HG03175 (cell line): ENCODE data around the gene CENPP.
A peak's percentile ranks its signal among the peaks of the same experiment; 100 is the strongest.

Experiments used
- ATAC-seq: cut with Tn5 transposase; IDR thresholded peaks from one replicate; pipeline ENCODE4 v1.9.1; 2021; ENCODE audit warnings: mild to moderate bottlenecking, moderate library complexity; ENCODE audit not compliant: unreplicated experiment

Gene CENPP

GRCh38 chr9:92325269-92325990, at the start of gene CENPP, which contains the start of gene NOL8:
CENPP (plus strand) TSS chr9:92325953.
NOL8 (minus strand) TSS chr9:92325350; CDS start chr9:92324161, 1,189 bp downstream.
- ATAC-seq: peak; percentile 95

GRCh38 chr9:92276331-92277032, 49.3 kb upstream of the CENPP start:
- no peak for ATAC-seq

DNA sequence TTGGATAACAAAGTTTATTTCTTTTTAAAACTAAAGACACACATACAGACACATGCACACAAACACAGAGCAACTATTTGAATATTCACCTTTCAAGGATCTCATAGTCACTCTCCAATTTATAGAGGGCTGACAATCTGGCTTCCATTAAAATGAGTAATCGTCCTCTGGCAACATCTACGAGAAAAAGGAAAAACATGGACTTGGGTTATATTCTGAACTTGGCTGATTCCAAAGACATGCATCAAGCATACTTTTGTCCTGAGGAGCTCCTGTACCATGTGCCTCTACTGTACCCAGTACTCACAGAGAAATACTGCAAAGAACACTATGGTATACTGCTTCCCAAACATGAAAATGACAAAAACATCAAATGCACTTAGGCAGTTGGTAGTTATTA, 47.6 kb upstream of the CENPP start:
- no peak for ATAC-seq

GRCh38 chr9:92279302-92279701, 46.5 kb upstream of the CENPP start:
- ATAC-seq: no peak

GRCh38 chr9:92289708-92290390, 35.9 kb upstream of the CENPP start:
- no peak for ATAC-seq

DNA sequence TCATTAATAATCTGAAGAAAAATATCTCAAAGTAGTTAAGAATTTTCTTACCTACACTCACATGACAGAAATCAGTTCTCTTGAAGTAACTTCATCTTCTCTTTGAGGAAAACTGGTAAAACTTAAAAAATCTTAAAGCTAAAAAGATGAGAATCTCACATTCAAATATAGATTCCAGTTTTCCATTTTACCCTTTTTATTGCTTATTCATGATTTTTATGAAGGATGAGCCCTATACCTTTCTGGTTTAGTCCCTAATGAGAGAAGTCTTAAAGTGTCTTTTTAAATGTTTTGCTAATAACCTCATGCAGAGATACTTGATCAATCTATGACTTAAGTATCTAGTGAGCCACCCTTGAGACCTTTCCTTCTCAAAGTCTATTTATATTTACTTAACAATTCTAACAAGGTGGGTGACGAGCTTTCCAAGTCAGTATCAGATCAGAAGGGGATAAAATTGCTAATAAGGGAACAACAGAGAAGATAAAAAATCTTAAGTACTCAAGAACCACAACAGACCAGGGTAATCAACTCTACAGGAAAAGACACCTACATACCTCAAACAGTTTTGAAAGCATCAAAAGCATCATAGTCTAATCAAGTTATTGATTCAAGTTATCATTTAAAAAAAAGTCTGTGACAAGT, 34.8 kb upstream of the CENPP start:
- no peak for ATAC-seq

DNA sequence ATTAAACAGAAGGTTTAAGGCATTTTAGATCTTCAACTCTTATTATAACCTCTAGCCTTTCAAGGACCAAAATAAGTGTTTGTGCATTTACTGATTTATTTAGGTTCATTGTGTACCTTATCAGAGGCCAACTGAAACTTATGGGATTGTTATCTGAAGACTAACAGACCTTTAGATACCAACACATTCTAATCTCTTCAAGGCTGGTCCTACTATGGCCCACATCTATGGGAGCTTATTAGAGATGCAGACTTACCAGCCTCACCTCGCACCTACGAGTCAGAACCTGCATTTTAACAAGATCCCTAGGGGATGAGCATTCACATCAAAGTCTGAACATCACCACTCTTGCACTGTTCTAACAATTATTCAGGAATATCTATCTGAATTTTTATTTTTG, 34.2 kb upstream of the CENPP start:
- ATAC-seq: no peak

DNA sequence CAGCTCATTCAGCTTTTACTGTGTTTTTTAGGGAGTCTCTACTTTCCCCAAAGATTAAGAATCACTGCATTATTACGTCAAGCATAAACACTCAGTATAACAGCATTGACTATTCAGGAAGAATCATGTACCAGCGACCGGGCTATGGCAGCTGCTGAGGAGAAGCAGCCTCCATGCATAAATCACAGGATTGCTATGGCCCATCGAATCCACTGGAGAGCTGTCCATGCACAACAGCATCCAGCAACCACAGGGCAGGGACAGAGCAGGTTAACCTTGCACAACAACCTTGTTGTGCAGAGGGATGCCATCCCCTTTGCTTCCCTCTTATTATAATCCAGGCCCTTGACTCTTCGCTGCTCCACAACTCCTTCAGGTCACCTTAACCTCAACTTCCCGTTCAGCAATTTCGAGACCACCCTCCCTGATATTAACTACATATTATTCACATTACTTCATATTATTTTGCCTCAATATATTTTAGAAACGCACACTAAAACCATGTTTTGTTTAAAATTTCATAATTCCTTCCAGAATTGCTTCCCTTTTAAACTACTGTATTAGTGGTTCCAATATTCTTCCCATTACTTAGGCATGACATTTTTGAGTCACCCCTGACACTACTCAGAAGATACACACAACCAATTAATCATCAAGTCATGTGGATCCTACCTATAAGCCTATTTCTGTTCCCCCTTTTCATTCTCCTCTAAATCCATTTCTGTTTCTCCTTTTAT, 33.2 kb upstream of the CENPP start:
- no peak for ATAC-seq

GRCh38 chr9:92293075-92293354, 32.7 kb upstream of the CENPP start:
- no peak for ATAC-seq

- ATAC-seq: peak; percentile 97
Observed at GRCh38 chr9:92293452-92294296, 32.1 kb upstream of the CENPP start, which contains the start of gene IARS1. IARS1 (minus strand) TSS chr9:92293697; CDS start chr9:92289419, 4,278 bp downstream.

DNA sequence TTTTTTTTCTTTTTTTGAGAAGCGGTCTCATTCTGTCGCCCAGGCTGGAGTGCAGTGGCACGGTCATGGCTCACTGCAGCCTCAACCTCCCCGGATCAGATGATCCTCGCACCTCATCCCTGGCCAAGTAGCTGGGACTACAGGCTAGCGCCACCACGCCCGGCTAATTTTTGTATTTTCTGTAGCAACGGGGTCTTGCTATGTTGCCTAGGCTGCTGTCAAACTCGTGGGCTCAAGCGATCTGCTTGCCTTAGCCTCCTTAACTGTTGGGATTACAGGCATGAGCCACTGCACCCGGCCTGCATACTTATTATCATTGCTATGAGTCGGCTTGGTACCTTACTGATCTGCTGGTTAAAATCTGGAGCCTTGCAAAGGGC, 31.5 kb upstream of the CENPP start:
- no peak for ATAC-seq

DNA sequence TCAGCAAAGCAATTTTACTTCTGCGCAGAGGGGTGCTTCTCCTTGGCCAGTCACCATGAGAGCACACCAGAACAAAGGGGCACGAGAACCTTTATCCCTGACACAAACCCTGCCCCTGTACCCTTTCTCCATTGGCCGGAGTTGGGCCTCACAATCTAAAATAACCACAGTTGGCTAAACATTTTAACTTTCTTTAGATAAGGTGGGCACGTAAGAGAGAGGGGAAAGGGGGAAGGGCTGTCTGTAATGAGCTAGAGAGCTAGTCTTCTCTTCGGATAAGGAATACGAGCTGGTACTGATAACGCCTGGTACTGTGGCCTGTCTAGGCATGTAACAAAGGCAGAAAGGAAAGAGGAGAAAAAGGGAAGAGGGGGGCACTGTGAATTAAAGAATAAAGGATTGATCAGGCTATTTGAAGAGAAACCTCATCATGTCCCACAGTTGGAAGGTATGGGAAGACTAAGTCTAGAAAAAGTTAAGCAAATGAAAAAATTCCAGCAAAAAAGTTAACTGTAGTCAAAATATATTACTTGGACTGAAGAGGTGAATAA, 30.4 kb upstream of the CENPP start:
- no peak for ATAC-seq

DNA sequence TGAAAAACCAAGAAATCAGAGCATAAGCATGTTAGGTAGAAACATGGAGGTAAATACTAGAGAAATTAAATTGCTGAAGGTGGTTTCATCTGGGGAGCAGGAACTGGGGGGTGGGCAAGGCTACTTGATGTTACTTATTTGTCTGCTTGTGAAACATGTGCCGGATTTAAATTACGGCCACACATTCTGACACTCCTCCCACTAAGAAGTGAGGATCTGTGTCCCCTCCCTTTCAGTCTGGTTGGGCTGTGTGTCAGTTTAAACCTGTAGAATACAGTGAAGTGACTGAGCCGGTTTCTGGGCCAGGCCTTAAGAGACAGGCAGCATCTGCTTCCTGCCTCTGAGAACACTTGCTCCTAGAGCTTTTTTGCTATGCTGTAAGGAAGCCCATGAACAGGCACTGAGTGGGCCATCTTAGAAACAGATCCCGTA, 29.9 kb upstream of the CENPP start:
- ATAC-seq: no peak

DNA sequence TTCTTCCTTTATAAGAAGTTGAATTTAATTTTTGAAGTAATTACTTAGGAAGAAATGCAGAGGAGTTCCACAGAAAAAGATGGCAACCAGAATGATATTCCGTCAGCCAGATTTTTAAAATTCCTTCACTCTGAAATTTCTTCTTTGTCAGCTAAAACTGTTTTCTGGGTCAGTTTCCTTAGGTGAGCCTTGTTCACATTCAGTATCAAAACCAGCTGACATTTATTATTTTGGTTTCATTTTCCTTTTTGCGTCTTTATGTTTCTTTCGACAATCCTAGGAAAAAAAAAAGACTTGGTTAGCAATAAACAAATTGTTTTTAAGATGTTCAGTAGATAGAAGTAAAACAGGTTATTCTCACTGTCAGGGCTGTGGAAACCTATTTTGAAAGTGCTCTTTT, 28.1 kb upstream of the CENPP start:
- ATAC-seq: no peak

DNA sequence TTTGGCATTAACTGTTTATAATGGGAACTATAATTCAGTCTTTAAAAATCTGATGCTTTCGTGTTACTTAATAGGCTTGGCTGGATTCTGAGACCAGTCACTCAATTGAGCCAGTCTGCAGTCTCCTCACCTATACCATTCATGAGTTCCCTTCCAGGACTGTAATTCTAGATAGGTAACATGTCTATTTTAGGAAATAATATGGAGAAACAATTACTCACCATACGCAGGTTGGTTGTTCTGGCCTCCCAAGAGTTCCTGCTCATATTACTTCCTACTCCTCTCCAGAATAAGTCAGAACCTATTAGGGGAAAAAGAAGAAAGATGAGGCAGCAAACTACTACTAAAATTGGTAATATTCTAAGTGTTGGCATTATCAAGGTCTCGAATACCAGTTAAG, 27.7 kb upstream of the CENPP start:
- ATAC-seq: no peak

GRCh38 chr9:92299116-92299515, 26.6 kb upstream of the CENPP start:
- peak; percentile 50 for ATAC-seq

- ATAC-seq: no peak
Observed at GRCh38 chr9:92300936-92301335, 24.8 kb upstream of the CENPP start.

DNA sequence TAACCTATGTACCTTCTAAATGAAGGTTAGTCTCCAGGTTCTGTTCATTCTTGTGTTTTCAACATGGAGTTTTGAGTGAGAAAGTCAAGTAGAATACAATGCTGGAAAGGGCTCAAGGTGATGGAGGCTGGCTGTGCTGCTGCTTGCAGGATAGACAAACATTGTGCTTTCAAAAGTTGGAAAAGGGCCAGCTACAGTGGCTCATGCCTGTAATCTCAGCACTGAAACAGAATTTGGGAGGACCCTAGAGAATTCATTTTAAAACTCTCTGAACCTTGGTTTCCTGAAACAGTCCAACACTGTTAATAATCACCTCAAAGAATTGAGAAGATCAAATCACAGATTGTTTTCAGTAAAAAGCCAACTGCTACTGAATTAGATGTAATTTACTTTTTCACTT, 16.9 kb upstream of the CENPP start:
- no peak for ATAC-seq

DNA sequence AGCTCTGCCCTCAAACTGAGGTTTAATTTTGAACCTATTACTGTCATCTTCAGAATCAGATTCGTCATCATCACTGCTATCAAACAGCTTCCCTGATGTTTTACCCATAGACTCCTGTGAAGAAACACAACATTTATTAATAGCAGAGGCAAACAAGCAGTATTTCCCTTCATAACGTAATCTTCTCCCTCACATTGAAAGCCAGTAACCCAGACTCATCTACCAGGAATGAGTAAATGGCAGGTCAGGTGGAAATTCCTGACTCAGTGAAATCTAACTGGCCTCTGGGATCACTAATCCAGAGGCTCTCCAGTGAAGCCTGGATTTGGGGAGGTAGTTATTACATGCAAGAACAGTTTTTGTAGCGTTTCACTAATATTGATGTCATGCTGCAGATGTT, 15.2 kb upstream of the CENPP start:
- ATAC-seq: no peak
